Astrocyte of the hippocampus (primary cell): ENCODE data around the gene GRAMD1A.
"Not testable (repeated sequence)": the region's sequence is repeated elsewhere in the genome, so short reads cannot be mapped to it uniquely, and the experiment has no call there.

ENCODE experiments used
- DNase-seq: peaks from one replicate; pipeline ENCODE4 v3.0.0; 2011; ENCODE audit warnings: low read depth, low spot score

The GRAMD1A gene

DNA sequence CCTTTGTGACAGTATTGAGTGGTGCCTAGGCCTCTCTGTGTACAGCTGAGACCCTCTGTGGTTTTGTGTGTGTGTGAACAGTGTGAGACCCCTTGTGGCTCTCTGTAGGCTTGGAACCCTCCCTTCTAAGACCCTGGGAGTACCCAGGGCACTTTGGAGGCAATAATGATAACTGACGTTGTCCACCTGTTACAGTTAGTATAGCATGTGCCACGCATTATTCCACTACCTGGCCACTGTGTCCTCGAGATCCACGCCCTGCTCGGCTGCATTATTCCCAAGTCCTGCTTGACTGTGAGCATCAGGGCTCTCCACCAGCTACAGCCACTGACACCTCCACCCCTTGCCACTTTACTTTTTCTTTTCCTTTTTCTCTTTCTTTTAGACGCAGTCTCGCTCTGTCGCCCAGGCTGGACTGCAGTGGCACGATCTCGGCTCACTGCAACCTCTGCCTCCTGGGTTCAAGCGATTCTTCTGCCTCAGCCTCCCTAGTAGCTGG, 2.0 kb downstream of the GRAMD1A start:
- DNase-seq, result no peak

DNA sequence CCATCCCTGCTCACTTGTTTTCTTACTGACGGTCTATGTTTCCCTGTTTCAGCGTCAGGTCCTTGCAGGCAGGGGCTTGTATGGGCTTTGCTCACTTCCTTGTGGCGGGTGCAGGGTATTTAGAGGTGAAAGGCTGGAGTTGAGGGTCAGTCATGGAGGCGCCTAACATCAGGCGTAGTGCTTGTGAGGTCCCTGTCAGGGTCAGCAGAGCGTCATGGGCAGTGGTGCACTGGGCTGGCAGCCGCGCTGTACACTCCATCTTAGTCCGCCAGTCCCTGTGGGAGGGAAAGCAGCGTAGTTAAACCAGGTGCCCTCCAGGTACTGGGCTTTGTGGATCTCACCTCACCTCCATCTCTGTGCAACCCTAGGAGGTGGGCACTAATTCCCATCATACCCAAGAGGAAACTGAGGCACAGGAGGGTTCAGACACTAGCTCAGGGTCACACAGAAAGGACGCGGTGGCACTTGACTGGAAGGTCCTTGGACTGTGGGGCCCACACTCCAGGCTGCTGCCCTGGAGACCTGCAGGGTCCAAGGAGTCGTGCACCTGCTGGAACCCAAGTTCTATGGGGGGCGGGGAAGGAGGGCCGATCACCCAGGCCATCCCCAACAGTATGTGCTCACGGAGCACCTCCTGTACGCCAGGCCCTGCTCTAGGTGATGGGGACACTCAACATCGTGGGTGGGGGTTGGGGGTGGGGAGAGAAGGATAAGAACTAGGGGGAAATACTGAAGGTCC, 4.6 kb downstream of the GRAMD1A start:
- no peak for DNase-seq

DNA sequence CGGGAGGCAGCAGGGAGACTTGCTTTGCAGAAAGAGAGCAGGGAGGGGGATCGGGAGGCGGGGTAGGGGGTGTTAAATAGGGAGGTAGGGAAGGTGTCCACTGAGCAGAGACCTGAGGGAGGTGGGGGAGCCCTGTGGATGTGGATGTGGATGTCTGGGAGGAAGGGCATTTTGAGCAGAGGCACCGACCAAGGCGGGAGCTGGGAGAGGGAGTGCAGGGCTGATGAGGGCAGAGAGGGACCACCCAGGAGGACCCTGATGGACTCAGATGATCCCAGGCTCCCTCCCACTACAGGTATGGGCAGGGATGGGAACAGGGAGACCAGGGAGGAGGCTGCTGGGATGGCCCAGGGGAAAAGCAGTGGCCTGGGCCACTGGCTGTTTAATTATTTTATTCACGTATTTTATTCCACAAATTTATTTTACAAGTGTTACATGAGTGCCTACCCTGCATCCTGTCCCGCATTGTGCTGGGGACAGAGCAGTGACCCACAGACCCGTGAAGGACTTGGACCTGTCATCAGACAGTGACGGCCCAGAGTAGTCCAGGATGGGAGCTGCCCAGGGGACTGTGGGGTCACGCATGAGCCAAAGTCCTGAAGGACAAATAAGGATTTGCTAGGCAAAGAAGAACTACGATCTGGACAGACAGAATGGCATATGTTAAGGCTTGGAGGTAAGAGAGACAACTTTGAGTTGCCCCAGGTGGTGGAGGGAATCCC, 5.3 kb downstream of the GRAMD1A start:
- DNase-seq, result no peak

DNA sequence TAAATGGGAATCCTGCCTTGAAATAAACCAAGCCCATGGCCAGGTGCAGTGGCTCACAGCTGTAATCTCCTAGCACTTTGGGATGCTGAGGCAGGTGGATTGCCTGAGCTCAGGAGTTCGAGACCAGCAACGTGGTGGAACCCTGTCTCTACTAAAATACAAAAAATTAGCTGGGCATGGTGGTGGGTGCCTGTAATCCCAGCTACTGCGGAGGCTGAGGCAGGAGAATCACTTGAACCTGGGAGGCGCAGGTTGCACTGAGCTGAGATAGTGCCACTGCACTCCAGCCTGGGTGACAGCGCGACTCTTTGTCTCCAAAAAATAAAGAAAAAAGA, 5.9 kb downstream of the GRAMD1A start:
- DNase-seq, result not testable (repeated sequence)

DNA sequence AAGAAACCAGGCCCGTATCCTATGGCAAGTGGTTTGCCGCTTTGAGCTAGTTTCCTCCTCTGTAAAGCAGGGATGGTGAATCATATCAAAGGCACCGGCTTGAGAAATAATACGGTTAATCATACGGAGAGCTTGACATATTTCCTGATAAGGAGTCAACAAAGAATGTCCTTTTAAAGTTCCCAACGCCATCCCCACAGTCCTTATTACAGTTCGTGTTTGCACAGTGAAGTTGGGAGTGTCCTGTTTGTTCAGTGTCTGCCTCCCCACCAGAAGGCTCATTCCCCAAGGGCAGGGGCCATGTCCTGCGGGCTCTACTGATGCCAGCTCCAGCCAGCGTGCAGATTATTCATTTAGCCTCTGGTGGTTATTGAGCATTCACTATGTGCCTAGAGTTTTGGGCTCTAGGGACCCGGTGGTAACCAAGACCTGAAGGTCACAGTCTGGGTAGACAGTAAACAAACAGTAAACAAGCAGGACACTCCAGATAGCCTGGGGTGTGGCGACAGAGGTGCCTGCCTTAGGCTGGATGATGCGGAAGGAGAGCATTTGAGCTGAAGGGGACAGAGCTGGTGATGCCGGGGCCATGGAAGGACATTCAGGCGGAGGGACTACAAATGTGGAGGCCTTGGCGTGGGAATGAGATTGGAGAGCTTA, 6.3 kb downstream of the GRAMD1A start:
- DNase-seq, result peak; percentile 77

DNA sequence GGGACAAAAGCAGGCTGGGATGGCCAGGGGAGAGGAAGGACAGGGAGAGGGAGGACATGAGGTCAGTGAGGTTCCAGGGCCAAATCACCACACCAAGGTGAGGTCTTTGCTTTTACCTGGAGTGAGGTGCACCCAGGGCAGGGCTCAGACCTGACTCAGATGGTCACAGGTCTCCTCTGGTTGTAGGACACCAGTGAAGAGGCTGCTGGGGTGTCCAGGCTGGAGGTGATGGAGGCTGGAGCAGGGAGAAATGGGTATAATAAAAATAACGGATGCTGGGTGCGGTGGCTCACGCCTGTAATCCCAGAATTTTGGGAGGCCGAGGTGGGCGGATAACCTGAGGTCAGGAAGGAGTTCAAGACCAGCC, 6.9 kb downstream of the GRAMD1A start:
- DNase-seq, result no peak

DNA sequence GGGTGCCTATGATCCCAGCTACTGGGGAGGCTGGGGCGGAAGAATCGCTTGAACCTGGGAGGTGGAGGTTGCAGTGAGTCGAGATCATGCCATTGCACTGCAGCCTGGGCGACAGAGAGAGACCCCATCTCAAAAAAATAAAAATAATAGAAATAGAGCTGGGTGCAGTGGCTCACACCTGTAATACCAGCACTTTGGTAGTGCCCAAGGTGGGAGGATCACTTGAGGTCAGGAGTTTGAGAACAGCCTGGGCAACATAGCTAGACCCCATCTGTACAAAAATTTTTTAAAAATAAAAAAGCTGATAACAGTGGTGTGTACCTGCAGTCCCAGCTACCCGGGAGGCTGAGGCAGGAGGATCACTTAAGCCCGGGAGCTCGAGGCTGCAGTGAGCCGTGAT, 7.3 kb downstream of the GRAMD1A start:
- not testable (repeated sequence) for DNase-seq

DNA sequence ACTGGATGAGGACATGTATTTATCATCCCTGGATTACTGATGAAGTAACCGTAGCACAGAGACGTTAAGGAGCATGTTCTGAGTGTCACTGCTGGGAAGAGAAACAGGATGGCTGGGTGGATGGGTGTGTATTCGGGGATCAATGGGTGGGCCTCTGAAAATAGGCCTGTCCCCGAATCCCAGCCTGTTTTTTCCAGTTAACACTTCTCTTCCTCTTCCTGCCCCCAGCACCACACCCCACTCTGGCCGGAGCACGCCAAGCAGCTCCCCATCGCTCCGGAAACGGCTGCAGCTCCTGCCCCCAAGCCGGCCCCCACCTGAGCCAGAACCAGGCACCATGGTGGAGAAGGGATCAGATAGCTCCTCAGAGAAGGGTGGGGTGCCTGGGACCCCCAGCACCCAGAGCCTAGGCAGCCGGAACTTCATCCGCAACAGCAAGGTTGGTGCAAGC, 8.8 kb downstream of the GRAMD1A start:
- DNase-seq, result no peak

DNA sequence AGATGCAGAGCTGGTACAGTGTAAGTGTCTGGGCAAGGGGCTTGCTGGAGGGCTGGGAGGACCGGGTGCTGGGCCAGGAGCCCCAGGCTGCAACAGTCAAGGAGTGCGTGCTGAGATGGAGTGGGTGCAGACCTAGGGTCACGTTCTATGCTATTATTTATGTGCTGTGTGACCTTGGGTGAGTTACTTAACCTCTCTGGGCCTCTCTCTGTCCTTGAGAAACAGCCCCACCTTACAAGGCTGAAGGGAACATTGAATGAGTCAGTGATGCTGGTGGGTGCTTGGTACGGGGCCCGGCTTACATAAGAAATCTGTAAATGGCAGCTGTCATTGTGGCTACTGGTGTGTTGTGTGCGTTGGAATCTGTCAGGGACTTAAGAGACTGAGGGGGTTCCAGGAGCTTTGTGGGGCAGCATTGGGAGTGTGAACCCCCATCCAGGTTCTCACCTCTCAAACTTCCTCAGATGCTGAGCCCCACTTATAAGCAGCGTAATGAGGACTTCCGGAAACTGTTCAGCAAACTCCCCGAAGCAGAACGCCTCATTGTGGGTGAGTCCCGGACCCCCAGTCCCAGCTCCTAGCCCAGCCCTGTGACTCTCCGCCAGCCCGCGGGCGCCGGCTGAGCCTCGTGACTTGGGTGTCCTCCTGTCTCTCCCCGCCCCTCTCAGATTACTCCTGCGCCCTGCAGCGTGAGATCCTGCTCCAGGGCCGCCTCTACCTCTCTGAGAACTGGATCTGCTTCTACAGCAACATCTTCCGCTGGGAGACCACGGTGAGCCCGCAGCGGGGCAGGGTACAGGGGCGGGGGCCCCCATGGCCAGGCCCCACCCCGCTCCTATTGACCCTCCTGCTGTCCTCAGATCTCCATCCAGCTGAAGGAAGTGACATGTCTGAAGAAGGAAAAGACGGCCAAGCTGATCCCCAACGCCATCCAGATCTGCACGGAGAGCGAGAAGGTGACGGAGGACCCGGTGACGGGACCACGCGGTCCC, 9.6 kb downstream of the GRAMD1A start:
- DNase-seq, result no peak

DNA sequence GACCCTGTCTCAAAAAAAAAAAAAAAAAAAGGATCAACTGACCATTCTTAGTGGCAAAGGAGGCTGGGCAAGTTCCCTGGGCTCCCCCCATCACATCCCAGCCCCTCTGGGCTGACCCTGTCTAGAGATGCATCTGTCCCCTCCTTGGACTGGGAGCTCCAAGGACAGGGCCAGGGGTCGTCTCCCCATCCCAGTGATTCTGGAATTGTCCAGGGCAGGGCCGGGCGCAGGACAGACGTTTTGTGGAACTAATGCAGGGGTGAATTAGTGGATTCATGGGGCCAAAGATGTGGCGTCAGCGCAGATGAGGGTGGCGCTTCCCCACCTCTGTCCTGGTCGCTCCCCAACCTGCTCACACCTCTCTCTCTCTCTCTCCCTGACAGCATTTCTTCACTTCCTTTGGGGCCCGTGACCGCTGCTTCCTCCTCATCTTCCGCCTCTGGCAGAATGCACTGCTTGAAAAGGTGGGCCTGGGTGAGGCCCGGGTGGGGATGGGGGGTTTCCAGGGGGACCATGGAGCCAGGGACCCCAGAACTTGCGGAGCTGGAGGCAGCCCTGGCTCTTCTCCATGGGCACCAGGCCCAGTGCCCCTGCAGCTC, 11.1 kb downstream of the GRAMD1A start:
- DNase-seq, result no peak

DNA sequence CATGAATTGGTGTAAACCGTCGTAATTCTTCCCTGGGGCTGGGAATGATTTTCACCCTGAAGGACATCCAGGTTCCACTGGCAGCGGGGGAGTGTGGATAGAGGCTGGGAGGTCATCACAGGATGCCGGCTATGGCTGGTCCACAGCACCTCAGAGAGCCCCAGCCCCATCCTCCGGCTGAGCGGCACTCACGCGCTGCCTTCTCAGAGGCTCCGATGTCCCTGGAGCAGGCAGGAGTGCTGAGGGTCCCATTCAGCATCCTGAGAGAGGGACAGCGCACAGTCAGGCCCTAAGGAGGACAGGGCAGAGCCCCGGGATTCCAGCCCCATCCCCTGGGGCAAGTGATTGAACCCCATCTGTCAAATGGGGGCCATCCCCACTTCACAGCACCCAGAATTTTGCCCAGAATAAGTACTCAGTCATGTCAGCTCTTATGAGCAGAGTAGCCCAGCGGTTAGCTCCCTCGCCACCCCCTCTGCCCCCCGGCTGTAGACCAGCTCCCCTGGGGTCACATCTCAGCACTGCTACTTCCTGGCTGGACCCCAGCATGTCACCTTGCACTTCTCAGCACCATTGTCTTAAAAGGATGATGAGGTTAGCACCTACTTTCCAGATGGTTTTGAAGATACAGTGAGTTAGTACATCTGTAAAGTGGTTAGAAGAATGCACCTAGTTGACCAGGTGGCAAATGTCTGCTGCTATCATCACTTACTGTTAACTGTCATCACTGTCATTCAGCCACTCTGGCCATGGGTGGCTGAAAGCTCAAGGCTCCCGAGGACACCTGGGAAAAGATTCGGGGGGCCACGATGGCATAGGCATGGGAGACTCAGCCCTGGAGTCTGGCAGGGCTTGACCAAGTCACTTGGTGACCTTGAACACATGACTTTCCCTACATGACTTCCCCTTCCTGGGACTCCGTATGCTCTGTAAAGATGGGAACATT, 11.9 kb downstream of the GRAMD1A start:
- no peak for DNase-seq

DNA sequence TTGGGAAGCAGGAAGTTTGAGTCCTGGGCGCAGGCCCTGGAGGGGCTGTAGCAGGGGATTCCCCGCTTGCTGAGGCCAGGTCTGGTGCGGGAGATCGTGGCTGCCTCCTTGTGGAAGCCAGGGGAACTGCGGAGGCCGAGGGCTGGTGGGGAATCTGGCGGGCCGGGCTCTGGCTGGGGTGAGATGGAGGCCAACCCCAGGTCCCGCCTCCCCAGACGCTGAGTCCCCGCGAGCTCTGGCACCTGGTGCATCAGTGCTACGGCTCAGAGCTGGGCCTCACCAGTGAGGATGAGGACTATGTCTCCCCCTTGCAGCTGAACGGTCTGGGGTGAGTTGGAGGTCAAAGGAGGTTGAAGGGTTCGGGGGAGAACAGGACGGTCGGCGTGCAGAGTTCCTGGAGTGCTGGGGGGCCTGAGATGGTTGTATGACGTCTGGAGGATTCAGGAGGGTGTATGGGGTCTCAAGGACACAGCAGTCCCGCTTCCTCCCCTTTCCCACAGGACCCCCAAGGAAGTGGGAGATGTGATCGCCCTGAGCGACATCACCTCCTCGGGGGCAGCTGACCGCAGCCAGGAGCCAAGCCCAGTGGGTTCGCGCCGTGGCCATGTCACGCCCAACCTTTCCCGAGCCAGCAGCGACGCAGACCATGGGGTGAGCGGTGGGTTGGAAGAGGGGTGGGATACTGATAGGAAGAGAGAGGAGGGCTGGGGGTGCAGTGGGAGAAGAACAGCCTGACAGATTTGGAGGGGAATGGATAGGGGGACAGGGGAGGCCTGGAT, 13.1 kb downstream of the GRAMD1A start:
- DNase-seq, result peak; percentile 86

DNA sequence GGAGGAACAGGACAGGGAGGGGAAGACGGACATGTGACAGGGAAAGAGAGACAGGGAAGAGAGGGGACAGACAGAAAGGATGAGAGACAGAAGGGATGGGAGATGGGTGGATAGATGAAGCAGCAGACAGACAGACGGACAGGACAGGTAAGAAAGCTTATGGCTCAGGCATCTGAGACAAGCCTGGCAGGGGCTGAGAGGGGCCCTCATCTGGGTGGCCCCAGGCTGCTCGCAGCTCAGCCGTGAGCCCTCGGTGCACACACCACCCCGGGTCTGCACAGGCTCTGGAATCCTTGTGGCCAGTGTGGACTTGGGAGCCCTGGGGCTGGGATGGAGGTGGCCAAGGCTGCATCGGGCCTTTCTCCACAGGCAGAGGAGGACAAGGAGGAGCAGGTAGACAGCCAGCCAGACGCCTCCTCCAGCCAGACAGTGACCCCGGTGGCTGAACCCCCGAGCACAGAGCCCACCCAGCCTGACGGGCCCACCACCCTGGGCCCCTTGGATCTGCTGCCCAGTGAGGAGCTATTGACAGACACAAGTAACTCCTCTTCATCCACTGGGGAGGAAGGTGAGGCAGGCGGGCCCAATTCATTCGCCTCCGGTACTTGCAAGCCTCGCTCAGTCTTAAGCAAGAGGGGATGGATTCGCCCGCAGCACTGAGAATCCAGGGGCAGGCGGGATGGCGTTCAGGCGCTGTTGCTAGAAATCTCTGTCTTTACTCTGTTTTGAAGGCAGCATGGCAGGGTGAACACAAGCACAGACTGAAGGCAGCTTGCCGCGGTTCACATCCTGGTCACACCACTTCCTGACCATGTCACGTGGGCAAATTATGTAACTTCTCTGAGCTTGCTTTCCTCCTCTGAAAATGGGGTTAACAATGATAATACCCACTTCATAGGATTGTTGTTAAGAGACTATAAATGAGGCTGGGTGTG, 14.0 kb downstream of the GRAMD1A start:
- no peak for DNase-seq

DNA sequence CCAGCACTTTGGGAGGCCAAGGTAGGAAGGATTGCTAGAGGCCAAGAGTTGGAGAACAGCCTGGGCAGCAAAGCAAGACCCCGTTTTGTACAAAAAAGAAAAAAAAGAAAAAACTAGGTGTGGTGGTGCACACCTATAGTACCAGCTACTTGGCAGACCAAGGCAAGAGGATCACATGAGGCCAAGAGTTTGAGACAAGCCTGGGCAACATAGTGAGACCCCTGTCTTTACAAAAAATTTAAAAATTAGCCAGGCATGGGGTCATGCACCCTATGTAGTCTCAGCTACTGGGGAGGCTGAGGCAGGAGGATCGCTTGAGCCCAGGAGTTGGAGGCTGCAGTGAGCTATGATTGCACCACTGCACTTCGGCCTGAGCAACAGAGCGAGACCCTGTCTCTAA, 14.7 kb downstream of the GRAMD1A start:
- not testable (repeated sequence) for DNase-seq

DNA sequence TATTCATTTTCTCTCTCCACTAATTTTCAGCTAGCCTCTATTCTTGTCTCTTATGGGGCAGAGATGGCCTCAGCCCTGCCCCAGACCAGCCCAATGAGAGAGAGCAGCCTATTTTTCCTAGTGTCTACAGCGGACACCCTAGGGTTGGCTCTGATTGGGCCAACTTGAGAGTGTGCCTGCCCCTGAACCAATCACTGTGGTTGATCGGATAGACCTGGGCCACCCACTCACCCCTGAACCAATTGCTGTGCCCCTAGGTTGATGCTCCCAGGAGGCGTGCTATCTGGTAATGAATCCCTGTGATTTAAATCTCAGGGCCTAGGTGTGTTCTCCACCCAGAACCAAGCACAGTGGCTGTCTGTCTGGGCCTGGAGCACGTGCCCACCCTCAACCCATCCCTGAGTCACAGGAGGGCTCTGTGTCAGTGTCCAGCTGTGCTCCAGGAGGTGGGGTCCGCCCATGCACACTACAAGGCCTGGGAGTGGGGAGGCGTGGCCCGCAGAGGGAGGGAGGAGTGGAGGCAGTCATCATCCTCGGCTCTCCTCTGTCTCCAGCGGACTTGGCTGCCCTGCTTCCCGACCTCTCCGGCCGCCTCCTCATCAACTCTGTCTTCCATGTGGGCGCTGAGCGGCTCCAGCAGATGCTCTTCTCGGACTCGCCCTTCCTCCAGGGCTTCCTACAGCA, 15.3 kb downstream of the GRAMD1A start:
- DNase-seq, result no peak

DNA sequence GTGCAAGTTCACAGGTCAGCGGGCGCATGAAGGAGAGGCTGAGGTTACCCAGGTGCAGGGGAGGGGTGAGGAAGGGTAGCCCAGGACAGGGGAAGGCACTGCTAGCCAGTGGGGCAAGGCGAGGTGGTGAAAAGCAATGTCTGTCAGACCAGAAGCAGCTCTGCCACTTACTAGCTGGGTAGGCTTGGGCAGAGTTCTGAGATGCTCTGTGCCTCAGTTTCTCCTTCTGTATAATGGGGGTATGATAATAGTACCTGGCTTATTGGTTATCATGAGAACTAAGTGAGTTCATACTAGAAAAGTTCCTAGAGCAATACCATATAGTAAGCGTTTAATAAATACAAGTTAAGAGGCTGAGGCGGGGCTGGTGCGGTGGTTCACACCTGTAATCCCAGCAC, 15.8 kb downstream of the GRAMD1A start:
- no peak for DNase-seq

DNA sequence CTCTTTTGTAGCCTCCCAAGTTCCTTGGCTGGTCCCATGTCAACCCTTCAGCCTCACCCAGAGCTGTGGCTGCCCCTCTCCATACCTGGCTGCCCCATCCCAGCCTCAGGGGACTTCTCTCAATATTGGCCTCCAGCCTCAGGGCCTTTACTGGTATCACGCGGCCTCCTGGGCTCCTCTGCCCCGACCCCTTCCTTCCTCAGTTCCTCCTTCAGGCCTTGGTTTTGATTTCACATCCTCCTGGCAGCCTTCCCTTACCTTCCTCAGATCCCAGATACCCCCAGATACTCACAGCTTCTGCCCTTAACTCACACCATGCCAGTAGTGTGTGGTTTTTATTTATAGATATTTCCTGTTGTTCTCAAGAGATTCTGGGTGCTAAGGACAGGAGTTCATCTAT, 17.4 kb downstream of the GRAMD1A start:
- DNase-seq, result no peak
